SK-N-SH (cell line): ENCODE data around the gene YTHDC2. TPM values are rescaled to one million over a fixed set of nuclear protein-coding genes. Genes with fewer than 3 reads are reported as not detected.

ENCODE experiments used
- CTCF ChIA-PET: fragments of 300-600, 350-600 bp; formaldehyde crosslinking; extraction: SDS; loops from one replicate; lab custom pipeline; 2021; lab: Yijun Ruan, JAX
- POLR2A ChIA-PET: fragments of 350-600 bp; sonication (Branson Sonifier 250); formaldehyde crosslinking; extraction: SDS; loops from one replicate; lab custom pipeline; 2020; ENCODE audit warnings: antibody characterized with exemption, inconsistent platforms; lab: Yijun Ruan, JAX
- DNase-seq: peaks from one replicate; pipeline ENCODE4 v3.0.0; 2012
- H2AFZ ChIP-seq: fragments of 200-600 bp; sonication (generic); 2 replicates; pipeline ENCODE4 v1.8.1; 2016; ENCODE audit warnings: antibody characterized with exemption, mild to moderate bottlenecking, low read depth
- H3F3A ChIP-seq: fragments of 200-600 bp; sonication (generic); replicated peaks from 2 replicates; pipeline ENCODE3; 2016; ENCODE audit warnings: antibody characterized with exemption, mild to moderate bottlenecking; ENCODE audit not compliant: insufficient read depth
- H3K27ac ChIP-seq, 2 experiments: fragments of 200-500 bp in 1 of 2; fragments of 200-600 bp in 1 of 2; sonication (Bioruptor generic) in 1 of 2; sonication (generic), shearing (Covaris generic) in 1 of 2; 2 replicates each; pipeline versions ENCODE4 v1.5.1 to v1.6.1; 2014 to 2016; ENCODE audit warnings: low read depth in 2 of 2, inconsistent platforms in 1 of 2, low read length in 1 of 2, mild to moderate bottlenecking in 1 of 2, mixed read lengths in 1 of 2
- H3K27me3 ChIP-seq: fragments of 200-600 bp; sonication (generic), shearing (Covaris generic); 2 replicates; pipeline ENCODE4 v1.6.1; 2016; ENCODE audit warnings: mixed run types; ENCODE audit not compliant: insufficient read depth
- H3K36me3 ChIP-seq, 2 experiments: fragments of 200-500 bp in 1 of 2; fragments of 200-600 bp in 1 of 2; sonication (Bioruptor generic) in 1 of 2; sonication (generic) in 1 of 2; replicated peaks in 1 of 2; 2 replicates each; pipeline versions ENCODE3 to v1.5.1; 2014 to 2016; ENCODE audit warnings: low read length in 1 of 2, mild to moderate bottlenecking in 1 of 2; ENCODE audit not compliant: insufficient read depth in 2 of 2, control insufficient read depth in 1 of 2
- H3K4me1 ChIP-seq, 2 experiments: fragments of 200-500 bp in 1 of 2; fragments of 200-600 bp in 1 of 2; sonication (Bioruptor generic) in 1 of 2; sonication (generic), shearing (Covaris generic) in 1 of 2; 2 replicates each; pipeline versions ENCODE4 v1.5.1 to v1.6.1; 2014 to 2016; ENCODE audit warnings: low read depth in 1 of 2, low read length in 1 of 2, mixed run types in 1 of 2; ENCODE audit not compliant: insufficient read depth in 2 of 2, control insufficient read depth in 1 of 2
- H3K4me2 ChIP-seq: fragments of 200-600 bp; sonication (generic), shearing (Covaris generic); 2 replicates; pipeline ENCODE4 v1.6.1; 2017; ENCODE audit warnings: mixed run types
- H3K4me3 ChIP-seq, 2 experiments: fragments of 200-500 bp in 1 of 2; fragments of 200-600 bp in 1 of 2; sonication (Bioruptor generic) in 1 of 2; sonication (generic), shearing (Covaris generic) in 1 of 2; 2 replicates each; pipeline versions ENCODE4 v1.5.1 to v1.8.1; 2014 to 2016; ENCODE audit warnings: low read depth in 2 of 2, inconsistent platforms in 1 of 2, low read length in 1 of 2, mild to moderate bottlenecking in 1 of 2, mixed read lengths in 1 of 2, moderate library complexity in 1 of 2
- H3K79me2 ChIP-seq: fragments of 200-600 bp; sonication (generic); 2 replicates; pipeline ENCODE4 v1.8.1; 2017; ENCODE audit warnings: mild to moderate bottlenecking; ENCODE audit not compliant: insufficient read depth
- H3K9ac ChIP-seq: fragments of 200-600 bp; sonication (generic); 2 replicates; pipeline ENCODE4 v1.6.1; 2017; ENCODE audit warnings: mixed run types
- H3K9me2 ChIP-seq: fragments of 200-600 bp; sonication (generic); 2 replicates; pipeline ENCODE4 v1.6.1; 2017; ENCODE audit warnings: mixed run types
- H3K9me3 ChIP-seq: fragments of 200-600 bp; sonication (generic); 2 replicates; pipeline ENCODE4 v1.6.1; 2017; ENCODE audit warnings: mixed run types, mild to moderate bottlenecking, moderate library complexity
- H4K20me1 ChIP-seq: fragments of 200-600 bp; sonication (generic); 2 replicates; pipeline ENCODE4 v1.6.1; 2017; ENCODE audit warnings: mild to moderate bottlenecking, mixed run types; ENCODE audit not compliant: insufficient read depth
- CHD2 ChIP-seq: fragments of 150-350 bp; IDR thresholded peaks from 2 replicates; pipeline ENCODE4 v1.6.1; 2018; ENCODE audit warnings: low read length; ENCODE audit not compliant: partially characterized antibody
- ELF1 ChIP-seq: IDR thresholded peaks from 2 replicates; pipeline ENCODE4 v1.4.0; 2012
- EZH2phosphoT487 ChIP-seq: fragments of 200-600 bp; sonication (generic); IDR thresholded peaks from 2 replicates; pipeline ENCODE4 v1.6.1; 2017; ENCODE audit warnings: low read depth, mixed run types, mild to moderate bottlenecking, antibody characterized with exemption, moderate library complexity, borderline replicate concordance
- FOSL2 ChIP-seq: IDR thresholded peaks from 2 replicates; pipeline ENCODE4 v1.4.0; 2012; ENCODE audit warnings: low read depth, mild to moderate bottlenecking, moderate library complexity, borderline replicate concordance
- FOXM1 ChIP-seq: IDR thresholded peaks from 2 replicates; pipeline ENCODE4 v1.4.0; 2012; ENCODE audit warnings: low read depth, mild to moderate bottlenecking
- GABPA ChIP-seq: IDR thresholded peaks from 2 replicates; pipeline ENCODE4 v1.4.0; 2012; ENCODE audit warnings: low read depth, mild to moderate bottlenecking
- GATA2 ChIP-seq: sonication (generic); formaldehyde crosslinking; IDR thresholded peaks from 2 replicates; pipeline ENCODE4 v1.5.0; 2020; ENCODE audit warnings: mild to moderate bottlenecking, missing genetic modification reagents
- IRF3 ChIP-seq: fragments of 150-350 bp; IDR thresholded peaks from 2 replicates; pipeline ENCODE4 v1.6.1; 2016; ENCODE audit warnings: mild to moderate bottlenecking, low read depth, low read length
- MAX ChIP-seq: IDR thresholded peaks from 2 replicates; pipeline ENCODE4 v1.4.0; 2012; ENCODE audit warnings: low read depth
- MEF2A ChIP-seq: IDR thresholded peaks from 2 replicates; pipeline ENCODE4 v1.4.0; 2012; ENCODE audit warnings: low read depth, borderline replicate concordance
- MXI1 ChIP-seq: IDR thresholded peaks from 2 replicates; pipeline ENCODE4 v1.6.1; 2012; ENCODE audit warnings: mild to moderate bottlenecking, low read depth, low read length, improper control_type of control experiment
- NRF1 ChIP-seq: IDR thresholded peaks from 2 replicates; pipeline ENCODE4 v1.6.1; 2012; ENCODE audit warnings: low read depth, mild to moderate bottlenecking, low read length
- REST ChIP-seq: IDR thresholded peaks from 2 replicates; pipeline ENCODE4 v1.6.1; 2012; ENCODE audit warnings: mild to moderate bottlenecking, low read depth, low read length, moderate library complexity
- SIN3A ChIP-seq: IDR thresholded peaks from 2 replicates; pipeline ENCODE4 v1.6.1; 2012; ENCODE audit warnings: low read depth, mild to moderate bottlenecking, low read length, moderate library complexity, borderline replicate concordance
- SMC3 ChIP-seq: IDR thresholded peaks from 2 replicates; pipeline ENCODE4 v1.6.1; 2012; ENCODE audit warnings: low read depth, low read length, improper control_type of control experiment
- TEAD4 ChIP-seq: IDR thresholded peaks from 2 replicates; pipeline ENCODE4 v1.4.0; 2012; ENCODE audit warnings: mild to moderate bottlenecking, borderline replicate concordance; ENCODE audit not compliant: insufficient read depth
- YY1 ChIP-seq: IDR thresholded peaks from 2 replicates; pipeline ENCODE4 v1.4.0; 2012; ENCODE audit warnings: low read depth, mild to moderate bottlenecking
- ZBTB33 ChIP-seq: IDR thresholded peaks from 2 replicates; pipeline ENCODE4 v1.4.0; 2012; ENCODE audit warnings: low read depth, borderline replicate concordance
- WGBS: methylation state at CpG from one replicate; pipeline ENCODE4 v1.1.6; 2017; ENCODE audit warnings: low lambda C conversion rate; 5-methylcytosine and 5-hydroxymethylcytosine counted together
- polyA plus RNA-seq, 3 experiments: library from polyadenylated mRNA; depleted of rRNA; stranded (reverse); fragments of >200 nt; gene quantifications; 2 replicates each; pipeline ENCODE4 v1.2.3, GENCODE V29; 2012
- TF ChIP-seq, protein P1 (sequence below): IDR thresholded peaks from 2 replicates; pipeline ENCODE4 v1.4.0; 2012; ENCODE audit warnings: low read depth, borderline replicate concordance

Gene YTHDC2
- polyA plus RNA-seq, 1 of the 3 experiments (the other 2 are of a cell fraction): 3.5 TPM

DNA sequence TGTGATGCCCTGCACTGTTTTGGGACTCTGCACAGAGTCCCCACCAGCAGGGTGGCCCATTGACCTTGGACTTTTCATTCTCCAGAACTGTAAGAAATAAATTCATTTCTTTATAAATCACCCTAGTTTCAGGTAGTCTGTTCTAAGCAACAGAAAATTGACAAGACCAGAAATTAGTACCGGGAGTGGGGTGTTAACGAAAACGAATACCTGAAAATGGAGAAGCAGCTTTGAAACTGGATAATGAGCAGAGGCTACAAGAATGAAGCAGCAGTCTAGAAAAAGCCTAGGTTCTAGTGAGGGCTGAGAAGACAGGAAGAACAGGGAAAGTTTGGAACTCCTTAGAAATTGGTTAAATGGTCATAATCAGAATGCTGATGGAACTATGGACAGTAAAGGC lies 23.2 kb upstream of the YTHDC2 start:
- WGBS: 97% methylated on average over 3 of the region's 3 CpGs
- Histone ChIP-seq H3K4me2 (no peak overlapping the region), H3F3A (peaks cover 8% of the 10 kb centered on the region), H3K4me1 (peaks cover 5 to 10% of the 10 kb centered on the region in 2 experiments; a peak in 3 of 4 replicates), H3K79me2 (no peaks in the 10 kb centered on the region), H3K36me3 (no peaks in the 10 kb centered on the region), H3K9me2 (no peaks in the 10 kb centered on the region), H3K4me3 (no peak overlapping the region), H3K9ac (no peak overlapping the region), H3K27ac (no peak overlapping the region), H3K27me3 (peaks cover 3% of the 10 kb centered on the region; the same call in 1 of the 2 replicates)
- DNase-seq: no peak
- POLR2A ChIA-PET: no interaction called here
- CTCF ChIA-PET: interaction anchor here (1.0 to 1.2 kb wide), 2 partner anchors 111 to 155 kb away, joined by 3 read pairs; no protein-coding TSS in a partner anchor
- no peak for TF ChIP-seq MAX
- TF ChIP-seq FOSL2: no peak
- no peak for TF ChIP-seq GABPA
- no peak for TF ChIP-seq IRF3
- no peak for TF ChIP-seq SIN3A
- no peak for TF ChIP-seq EZH2phosphoT487
- TF ChIP-seq GATA2 (CRISPR knock-in tag): no peak
- TF ChIP-seq NRF1: no peak
- no peak for TF ChIP-seq YY1
- TF ChIP-seq, all 33 proteins: peak for 0
- no peaks in the 10 kb centered on the region for H4K20me1 ChIP-seq
- peaks cover 8% of the 10 kb centered on the region; the same call in 1 of the 2 replicates for H3K9me3 ChIP-seq
- H2AFZ ChIP-seq: no peak overlapping the region

- no peak overlapping the region for H3K4me3 ChIP-seq
- H3K36me3 ChIP-seq: no peaks in the 10 kb centered on the region
- 45% methylated on average over 2 of the region's 2 CpGs for WGBS
- peaks cover 8% of the 10 kb centered on the region; the same call in 1 of the 2 replicates for H3K9me3 ChIP-seq
- H3K27ac ChIP-seq: no peak overlapping the region
- ChIA-PET CTCF (interaction anchor here (1.2 kb wide), 1 partner anchor 112 kb away, joined by 3 read pairs; no protein-coding TSS in a partner anchor), POLR2A (no interaction called here)
- H2AFZ ChIP-seq: no peak overlapping the region
- H3F3A ChIP-seq: peaks cover 8% of the 10 kb centered on the region
- no peak for DNase-seq
- H3K9me2 ChIP-seq: no peaks in the 10 kb centered on the region
- H3K4me2 ChIP-seq: no peak overlapping the region
- H3K27me3 ChIP-seq: no peaks in the 10 kb centered on the region; the same call in 1 of the 2 replicates
- no peak overlapping the region for H3K9ac ChIP-seq
- TF ChIP-seq MEF2A: no peak
- TF ChIP-seq CHD2: no peak
- no peak for TF ChIP-seq ELF1
- TF ChIP-seq YY1: no peak
- no peak for TF ChIP-seq SMC3
- no peak for TF ChIP-seq ZBTB33
- no peak for TF ChIP-seq TEAD4
- TF ChIP-seq REST: no peak
- no peak for TF ChIP-seq FOXM1
- TF ChIP-seq MXI1: no peak
- TF ChIP-seq, protein P1, sequence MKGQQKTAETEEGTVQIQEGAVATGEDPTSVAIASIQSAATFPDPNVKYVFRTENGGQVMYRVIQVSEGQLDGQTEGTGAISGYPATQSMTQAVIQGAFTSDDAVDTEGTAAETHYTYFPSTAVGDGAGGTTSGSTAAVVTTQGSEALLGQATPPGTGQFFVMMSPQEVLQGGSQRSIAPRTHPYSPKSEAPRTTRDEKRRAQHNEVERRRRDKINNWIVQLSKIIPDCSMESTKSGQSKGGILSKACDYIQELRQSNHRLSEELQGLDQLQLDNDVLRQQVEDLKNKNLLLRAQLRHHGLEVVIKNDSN: no peak
- TF ChIP-seq SIN3A: no peak
- no peaks in the 10 kb centered on the region for H4K20me1 ChIP-seq
- peaks cover 5 to 10% of the 10 kb centered on the region in 2 experiments; a peak in 3 of 4 replicates for H3K4me1 ChIP-seq
- H3K79me2 ChIP-seq: no peaks in the 10 kb centered on the region
Observed at GRCh38 chr5:113491022-113491421, 22.5 kb upstream of the YTHDC2 start.
